HG02759 (cell line): Measurements from ENCODE around the gene PPIB.

Experiments
- ATAC-seq: cut with Tn5 transposase; IDR thresholded peaks from one replicate; pipeline ENCODE4 v1.9.1; 2021; ENCODE audit warnings: mild to moderate bottlenecking, moderate library complexity; ENCODE audit not compliant: unreplicated experiment

The PPIB gene

GRCh38 chr15:64162869-64163658, at the start of gene PPIB:
TSS of gene PPIB (minus strand) at chr15:64163022. CDS start at chr15:64162986, 36 bp downstream.
- ATAC-seq = peak; percentile 92

GRCh38 chr15:64211696-64212095, 48.9 kb upstream of the PPIB start:
- no peak for ATAC-seq

- no peak for ATAC-seq
Observed at GRCh38 chr15:64210371-64210770, 47.5 kb upstream of the PPIB start.

- ATAC-seq = no peak
Observed at GRCh38 chr15:64209680-64210334, 47.0 kb upstream of the PPIB start.

- no peak for ATAC-seq
Observed at GRCh38 chr15:64205202-64205601, 42.4 kb upstream of the PPIB start.

- no peak for ATAC-seq
Observed at GRCh38 chr15:64197425-64197824, 34.6 kb upstream of the PPIB start.

GRCh38 chr15:64193971-64194370, 31.1 kb upstream of the PPIB start:
- no peak for ATAC-seq

- ATAC-seq = no peak
Observed at GRCh38 chr15:64191971-64192830, 29.4 kb upstream of the PPIB start.

GRCh38 chr15:64187396-64188191, 24.8 kb upstream of the PPIB start:
- no peak for ATAC-seq

GRCh38 chr15:64185146-64185911, 22.5 kb upstream of the PPIB start:
- ATAC-seq = no peak

- no peak for ATAC-seq
Observed at GRCh38 chr15:64182859-64183370, 20.1 kb upstream of the PPIB start.

GRCh38 chr15:64180235-64180824, 17.5 kb upstream of the PPIB start:
- ATAC-seq = no peak

- ATAC-seq = no peak
Observed at GRCh38 chr15:64166102-64166890, 3.5 kb upstream of the PPIB start.

GRCh38 chr15:64164436-64164835, 1.6 kb upstream of the PPIB start:
- ATAC-seq = no peak

GRCh38 chr15:64163659-64164362, 989 bp upstream of the PPIB start:
- peak; percentile 2 for ATAC-seq

GRCh38 chr15:64162478-64162868, 349 bp downstream of the PPIB start:
- ATAC-seq = peak; percentile 22

GRCh38 chr15:64161688-64162477, 939 bp downstream of the PPIB start:
- no peak for ATAC-seq
